GM21360 (cell line): ENCODE data around the gene YPEL1.
"Not testable (repeated sequence)": the region's sequence is repeated elsewhere in the genome, so short reads cannot be mapped to it uniquely, and the experiment has no call there.

Source experiments
- ATAC-seq: cut with Tn5 transposase; IDR thresholded peaks from one replicate; pipeline ENCODE4 v1.9.1; 2021; ENCODE audit warnings: mild to moderate bottlenecking, moderate library complexity; ENCODE audit not compliant: unreplicated experiment

The YPEL1 gene

DNA sequence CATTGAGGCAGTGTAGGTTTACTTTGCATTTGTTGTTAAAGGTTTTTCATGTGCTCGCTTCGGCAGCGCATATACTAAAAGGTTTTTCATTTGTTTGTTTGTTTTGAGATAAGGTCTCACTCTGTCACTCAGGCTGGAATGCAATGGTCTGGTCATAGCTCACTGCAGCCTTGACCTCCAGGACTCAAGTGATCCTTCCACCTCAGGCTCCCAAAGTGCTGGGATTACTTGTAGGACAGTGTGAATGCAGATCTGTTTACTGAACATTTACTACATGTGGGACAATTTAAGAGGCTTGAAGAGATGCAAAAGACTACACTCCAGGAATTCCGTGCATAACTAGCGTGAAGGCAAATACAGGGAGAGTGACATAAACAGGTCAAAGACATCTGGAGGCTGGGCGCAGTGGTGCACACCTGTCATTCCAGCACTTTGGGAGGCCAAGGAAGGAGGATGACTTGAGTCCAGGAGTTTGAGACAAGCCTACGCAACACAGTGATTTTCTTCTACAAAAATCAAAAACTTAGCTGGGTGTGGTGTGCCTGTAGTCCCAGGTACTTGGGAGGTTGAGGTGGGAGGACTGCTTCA lies 34.1 kb downstream of the YPEL1 start:
- ATAC-seq = no peak

DNA sequence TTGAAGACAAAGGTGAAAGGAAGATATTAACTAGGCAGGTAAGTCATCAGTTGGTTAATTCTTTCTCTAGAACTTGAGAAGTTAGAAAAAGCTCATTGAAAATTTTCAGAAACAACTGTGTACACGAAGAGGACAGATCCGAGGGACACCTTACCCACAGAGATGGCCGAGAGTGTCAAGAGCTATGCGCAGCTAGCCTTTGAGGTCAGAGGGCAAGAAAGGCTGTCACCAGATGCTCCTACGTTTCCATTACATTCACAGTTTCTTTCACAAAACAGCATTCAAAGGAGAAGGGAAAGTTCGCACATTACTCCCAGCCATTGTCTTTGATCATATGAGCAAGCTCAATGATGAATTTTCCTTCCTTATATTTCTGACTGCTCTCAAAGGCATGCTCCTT lies 34.8 kb downstream of the YPEL1 start:
- ATAC-seq = no peak

DNA sequence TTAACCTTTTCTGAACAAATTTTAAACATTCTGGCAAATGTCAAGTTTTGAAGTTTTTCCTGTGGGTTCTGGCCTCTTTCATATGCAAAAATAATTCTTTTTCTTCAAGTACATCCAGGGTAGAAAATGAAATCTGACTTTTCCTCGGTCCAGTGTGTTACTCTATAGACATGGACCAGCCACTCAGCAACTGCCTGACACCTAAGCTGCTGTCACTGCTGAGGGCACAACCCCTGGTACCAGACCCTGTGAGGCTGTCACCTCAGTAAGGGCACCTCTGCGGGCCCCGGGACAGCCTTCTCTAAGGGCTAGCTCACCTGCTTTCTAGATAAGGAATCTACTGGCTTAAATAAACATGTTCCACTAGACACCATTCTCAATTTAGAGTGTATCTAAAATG lies 36.0 kb downstream of the YPEL1 start:
- no peak for ATAC-seq

DNA sequence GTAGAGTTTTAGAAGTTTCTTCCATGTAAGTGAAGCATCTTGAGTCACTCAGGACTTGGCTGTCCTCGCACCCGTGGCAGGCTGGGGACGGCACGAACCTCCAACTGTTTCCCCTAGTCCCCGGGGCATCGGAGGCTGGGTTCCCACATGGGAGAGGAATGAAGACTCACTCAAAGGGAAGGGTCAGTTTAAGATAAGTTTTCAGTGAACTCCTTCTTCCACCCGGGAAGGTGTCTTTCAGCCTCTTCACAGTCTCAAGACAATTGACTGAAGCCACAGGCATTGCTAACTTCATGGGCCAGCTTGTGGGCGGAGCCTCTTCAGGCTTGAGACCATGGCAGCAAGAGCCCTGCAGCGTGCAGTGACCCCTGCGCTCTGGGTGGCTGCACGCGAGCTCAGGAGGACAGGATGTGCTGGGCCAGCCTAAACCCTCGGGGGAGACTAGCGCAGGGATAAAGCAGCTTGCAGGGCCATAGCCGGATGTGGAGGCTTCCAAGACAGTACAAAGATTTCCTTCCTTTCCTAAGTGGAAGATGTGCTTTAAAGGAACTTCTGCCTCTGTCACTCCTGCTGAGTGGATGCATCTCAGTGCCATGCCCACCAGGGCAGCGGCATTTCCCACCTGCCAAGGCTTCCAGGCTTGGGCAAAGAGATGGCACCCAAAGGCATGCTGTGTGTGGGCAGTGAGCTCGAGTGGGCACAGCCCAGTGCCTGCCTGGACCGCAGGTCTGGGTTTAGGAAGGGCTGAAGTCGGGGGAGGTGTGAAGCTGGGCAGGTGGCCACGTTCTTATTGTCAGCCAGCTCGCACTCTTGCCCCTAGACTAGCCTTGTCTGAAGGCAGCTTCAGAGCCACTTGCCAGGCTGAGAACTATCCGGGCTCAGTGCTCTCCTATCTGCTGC lies 36.9 kb downstream of the YPEL1 start:
- no peak for ATAC-seq

DNA sequence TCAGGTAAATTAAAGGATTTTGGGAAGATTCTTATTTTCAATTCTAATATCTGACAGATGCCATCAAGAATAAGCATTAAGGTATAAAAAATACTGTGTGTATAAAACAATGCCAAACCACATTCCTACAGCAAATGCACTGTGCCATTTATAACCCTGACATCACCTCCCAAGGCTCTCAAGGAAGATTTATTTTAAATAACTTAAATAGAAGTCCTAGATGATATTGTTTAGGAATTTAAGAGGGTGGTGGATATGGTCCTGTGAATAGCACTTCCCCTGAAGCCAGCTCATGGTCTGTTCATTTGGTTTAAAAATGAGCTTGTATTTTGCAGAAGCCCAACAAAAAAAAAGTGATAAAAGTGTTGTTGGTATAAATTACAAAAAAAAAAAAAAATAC lies 37.7 kb downstream of the YPEL1 start:
- no peak for ATAC-seq

DNA sequence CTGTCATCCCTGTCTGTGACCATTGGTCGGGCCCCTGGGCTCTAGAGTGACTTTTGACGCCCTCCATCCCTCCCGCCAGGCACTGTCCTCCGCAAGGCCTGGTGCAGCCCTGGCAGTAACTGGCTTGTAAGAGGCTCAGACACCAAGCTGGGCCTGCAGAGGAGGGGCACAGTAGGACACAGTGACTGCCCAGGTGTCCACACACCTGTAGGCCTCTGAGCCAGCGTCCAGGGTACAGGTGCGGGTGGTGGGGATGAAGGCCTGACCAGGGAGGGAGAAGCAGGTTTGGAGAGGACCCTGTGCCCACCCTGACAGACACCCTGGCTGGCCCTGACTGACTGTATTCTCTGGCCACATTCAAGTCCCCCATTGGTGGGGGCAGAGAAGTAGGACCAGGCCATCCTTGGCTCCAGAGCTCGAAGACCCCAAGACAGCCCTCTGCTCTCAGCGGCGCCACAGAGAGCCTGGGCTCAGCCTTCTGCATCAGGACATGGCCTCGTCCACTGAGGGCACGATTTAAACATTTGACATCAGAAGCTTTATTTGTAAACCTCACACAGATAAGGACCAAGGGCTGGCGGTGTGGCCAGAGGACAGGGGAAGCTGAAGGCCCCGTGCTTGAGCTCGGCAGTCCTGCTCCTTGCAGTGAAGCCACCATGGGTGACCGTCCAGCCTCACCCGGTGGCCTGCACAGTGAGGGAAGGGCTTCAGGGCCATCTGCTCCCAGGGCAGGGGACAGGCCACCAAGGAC lies 38.4 kb downstream of the YPEL1 start:
- ATAC-seq = no peak

DNA sequence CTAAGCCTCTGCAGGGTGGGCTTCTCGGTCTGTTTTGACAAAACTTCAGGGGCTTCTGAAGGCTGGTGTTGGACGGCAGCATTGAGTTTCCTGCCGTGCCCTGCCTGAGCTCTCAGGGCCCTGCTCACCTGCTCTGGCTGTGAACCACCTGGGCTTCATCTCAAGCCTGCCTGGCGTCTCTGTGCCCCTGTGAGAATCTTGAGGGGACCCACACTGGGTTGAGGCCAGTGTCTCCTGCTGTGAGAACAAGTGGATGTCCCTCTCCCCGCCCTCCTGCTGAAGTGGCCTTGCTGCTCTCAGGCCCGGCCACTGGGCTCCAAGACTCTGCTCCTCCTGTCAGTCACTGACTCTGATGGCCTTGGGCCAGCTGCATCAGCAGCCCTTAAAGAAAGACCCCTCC lies 39.5 kb downstream of the YPEL1 start:
- ATAC-seq = no peak

DNA sequence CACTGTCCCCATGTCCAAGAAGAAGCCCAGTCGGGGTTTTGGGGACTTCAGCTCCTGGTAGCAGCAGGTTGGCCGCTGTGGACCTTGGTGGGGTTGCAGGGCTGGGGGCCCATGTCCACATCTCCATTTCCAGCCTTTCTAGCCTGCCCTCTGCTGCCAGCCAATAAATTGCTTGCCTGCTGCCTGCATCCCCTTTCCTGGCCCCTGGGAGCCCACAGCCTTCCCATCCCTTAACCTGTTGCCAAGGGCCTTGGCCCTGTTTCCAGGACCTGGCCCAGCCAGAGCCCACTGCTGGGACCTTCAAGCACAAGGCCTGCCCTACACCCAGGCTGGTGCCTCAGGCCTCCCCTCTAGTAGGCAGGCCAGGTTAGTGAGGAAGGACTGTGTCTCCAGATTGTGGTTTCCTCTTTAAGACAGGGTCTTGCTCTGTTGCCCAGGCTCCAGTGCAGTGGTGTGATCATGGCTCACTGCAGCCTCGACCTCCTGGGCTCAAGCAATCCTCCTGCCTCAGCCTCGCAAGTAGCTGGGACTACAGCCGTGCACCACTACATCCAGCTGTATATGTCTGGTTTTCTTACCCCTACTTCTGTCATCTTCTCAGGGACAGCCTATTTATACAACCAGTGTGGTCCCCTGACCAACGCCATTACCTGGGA lies 40.0 kb downstream of the YPEL1 start:
- no peak for ATAC-seq

DNA sequence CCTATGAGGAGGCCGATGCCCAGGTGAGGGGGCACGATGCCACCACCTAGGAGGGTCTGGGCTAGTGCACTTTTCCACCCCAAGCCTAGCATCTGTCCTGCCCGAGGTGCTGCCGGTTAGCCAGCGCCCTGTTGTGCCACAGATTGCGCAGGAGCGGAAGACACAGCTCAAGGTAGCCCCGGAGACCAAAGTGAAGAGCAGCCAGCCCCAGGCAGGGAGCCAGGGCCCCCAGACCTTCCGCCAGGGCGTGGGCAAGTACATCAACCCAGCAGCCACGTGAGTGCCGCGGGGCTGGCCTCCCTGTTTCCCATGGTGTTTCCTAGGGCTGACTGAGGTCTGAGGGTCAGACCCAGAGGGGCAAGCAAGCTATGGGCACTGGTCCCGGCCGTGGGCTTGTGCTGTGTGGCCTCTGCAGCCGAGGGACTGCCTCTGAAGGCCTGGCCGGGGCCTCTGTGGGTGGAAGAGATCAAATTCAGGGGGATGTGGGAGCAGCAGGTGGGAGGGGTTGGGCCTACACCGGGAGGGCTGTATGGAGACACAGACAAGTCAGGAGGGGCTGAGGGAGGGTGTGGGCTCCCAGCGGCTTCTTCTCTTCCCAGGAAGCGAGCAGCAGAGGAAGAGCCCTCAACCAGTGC lies 40.7 kb downstream of the YPEL1 start:
- no peak for ATAC-seq

DNA sequence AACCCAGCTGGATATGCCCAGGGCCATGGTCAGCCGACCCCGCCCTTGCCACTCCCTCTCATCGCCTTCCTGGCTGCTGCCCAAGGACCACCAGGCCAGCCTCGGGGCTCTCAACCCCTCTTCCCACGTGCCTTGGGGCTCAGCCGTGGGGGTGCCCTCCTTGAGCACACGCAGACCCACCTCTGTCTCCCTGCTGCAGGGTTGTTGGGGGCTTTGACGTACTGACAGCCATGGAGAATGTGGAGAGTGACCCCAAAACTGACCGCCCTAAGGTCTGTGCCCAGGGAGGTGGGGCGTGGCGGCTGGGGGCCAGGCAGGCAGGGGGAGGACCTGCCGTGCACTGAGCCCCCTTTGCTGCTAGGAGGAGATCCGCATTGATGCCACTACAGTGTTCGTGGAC lies 41.2 kb downstream of the YPEL1 start:
- no peak for ATAC-seq

DNA sequence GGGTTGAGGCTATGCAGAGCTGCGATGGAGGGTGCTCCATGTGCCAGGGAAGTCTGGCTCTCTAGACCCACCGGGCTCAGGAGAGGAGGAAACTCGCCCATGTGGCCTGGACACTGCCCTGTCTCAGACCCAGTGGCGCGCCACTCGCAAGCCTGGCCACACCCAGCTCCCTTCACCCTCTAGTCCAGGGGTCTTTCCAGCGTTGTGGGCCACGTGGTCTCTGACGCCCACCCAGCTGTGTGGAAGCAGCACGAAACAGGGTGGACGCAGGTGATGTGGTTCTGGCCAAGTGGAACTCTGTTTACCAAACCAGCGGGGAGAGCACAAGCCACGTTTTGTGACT lies 41.6 kb downstream of the YPEL1 start:
- ATAC-seq = no peak

GRCh38 chr22:21693333-21693998 lies 42.1 kb downstream of the YPEL1 start:
- ATAC-seq = no peak

DNA sequence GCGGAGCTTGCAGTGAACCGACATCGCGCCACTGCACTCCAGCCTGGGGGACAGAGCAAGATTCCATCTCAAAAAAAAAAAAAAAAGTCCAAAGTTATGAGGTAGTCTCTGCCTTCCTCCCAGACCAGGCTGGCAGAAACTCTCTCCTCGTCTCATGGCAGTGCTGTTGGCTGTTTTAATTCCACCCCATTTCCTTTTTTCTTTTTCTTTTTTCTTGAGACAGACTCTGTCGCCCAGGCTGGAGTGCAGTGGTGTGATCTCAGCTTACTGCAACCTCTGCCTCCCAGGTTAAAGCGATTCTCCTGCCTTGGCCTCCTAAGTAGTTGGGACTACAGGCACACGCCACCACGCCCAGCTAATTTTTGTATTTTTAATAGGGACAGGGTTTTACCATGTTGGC lies 42.7 kb downstream of the YPEL1 start:
- not testable (repeated sequence) for ATAC-seq

DNA sequence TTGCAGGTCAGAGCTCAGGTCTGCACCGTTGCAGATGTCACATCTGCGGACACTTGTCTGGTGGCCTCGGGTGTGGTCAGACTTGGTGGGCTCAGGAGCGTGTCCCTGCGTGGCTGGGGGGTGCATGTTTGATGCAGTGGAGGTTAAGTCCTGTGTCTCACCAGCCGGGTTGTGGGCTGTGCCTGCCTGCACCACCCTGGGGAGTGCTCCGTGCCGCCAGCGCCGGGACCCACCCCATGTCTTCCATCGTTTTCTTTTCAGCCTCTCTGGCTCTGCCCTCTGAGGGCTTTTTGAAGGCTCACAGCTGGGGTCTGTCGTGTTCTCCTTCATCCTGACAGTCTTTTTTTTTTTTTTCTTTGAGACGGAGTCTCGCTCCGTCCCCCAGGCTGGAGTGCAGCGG lies 43.8 kb downstream of the YPEL1 start:
- no peak for ATAC-seq

- no peak for ATAC-seq
These were observed 45.2 kb downstream of the YPEL1 start for GRCh38 chr22:21690401-21690801.

GRCh38 chr22:21688706-21689381 lies 46.8 kb downstream of the YPEL1 start:
- ATAC-seq = no peak

GRCh38 chr22:21688341-21688705 lies 47.3 kb downstream of the YPEL1 start:
- no peak for ATAC-seq

- no peak for ATAC-seq
These were observed 47.8 kb downstream of the YPEL1 start for GRCh38 chr22:21687685-21688259.

DNA sequence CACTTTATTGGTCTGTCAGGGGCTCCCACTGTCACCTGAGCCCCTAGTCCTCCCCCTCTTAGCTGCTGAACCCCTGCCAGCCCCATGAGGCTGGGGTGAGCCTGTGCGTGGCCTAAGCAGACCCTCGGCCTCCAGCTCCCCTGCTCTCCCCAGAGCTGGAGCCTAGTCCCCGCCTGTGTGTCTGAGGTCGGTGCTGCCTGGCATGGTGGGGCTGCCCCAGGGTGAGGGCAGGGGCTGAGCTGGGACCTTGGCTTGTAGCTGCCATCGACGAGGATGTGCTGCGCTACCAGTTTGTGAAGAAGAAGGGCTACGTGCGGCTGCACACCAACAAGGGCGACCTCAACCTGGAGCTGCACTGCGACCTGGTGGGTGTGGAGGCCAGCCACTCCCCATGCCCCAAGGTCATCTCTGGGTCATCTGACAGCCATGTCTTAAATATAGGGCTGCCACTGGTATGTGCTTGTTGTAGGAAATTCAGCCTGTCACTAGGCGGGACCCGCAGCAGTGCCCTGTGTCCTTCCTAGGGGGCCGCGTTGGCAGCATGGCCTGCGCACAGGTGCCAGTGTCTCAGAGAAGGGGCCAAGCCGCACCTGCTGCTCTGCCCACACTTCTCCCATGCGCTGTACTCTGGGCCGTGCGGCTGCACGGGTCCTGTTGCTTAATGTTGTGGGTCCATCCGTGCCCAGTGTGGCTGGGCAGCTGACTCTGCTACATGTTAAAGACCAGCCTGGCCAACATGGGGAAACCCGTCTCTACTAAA lies 48.8 kb downstream of the YPEL1 start:
- ATAC-seq = no peak
